C4-2B (cell line): Measurements from ENCODE around the gene SEBOX.

ENCODE experiments used
- CTCF ChIP-seq: fragments of 450-650 bp; conservative IDR thresholded peaks from 2 replicates; pipeline ENCODE4 v1.5.1; 2017; ENCODE audit warnings: mild to moderate bottlenecking
- ZFX ChIP-seq: fragments of 450-650 bp; IDR thresholded peaks from 2 replicates; pipeline ENCODE4 v1.6.1; 2017

- TF ChIP-seq CTCF (no peak), ZFX (no peak)
Observed at GRCh38 chr17:28315846-28316705, 48.9 kb downstream of the SEBOX start.
